CD4-positive, alpha-beta memory T cell (primary cell): ENCODE measurements around the gene POLDIP2. TPM values are rescaled to one million over a fixed set of nuclear protein-coding genes. Genes with fewer than 3 reads are reported as not detected.

ENCODE experiments used
- CTCF ChIA-PET: fragments of 350-600 bp; sonication (Branson Sonifier 250); formaldehyde crosslinking; loops from one replicate; lab custom pipeline; 2021; ENCODE audit warnings: inconsistent platforms; ENCODE audit not compliant: partially characterized antibody; lab: Charles Lee
- POLR2A ChIA-PET: fragments of 350-600 bp; sonication (Branson Sonifier 250); formaldehyde crosslinking; loops from one replicate; lab custom pipeline; 2021; ENCODE audit not compliant: partially characterized antibody; lab: Charles Lee
- DNase-seq, 5 donors: peaks; one replicate each; pipeline versions ENCODE4 v3.0.0 to v3.0.0-alpha.2; 2020 to 2022; ENCODE audit warnings: mixed read lengths in 1 of 5
- H3K27ac ChIP-seq: one replicate; pipeline ENCODE4 v1.7.0; 2013; ENCODE audit warnings: low read depth, low read length
- H3K27me3 ChIP-seq: 2 replicates; pipeline ENCODE4 v1.7.0; 2013; ENCODE audit warnings: mild to moderate bottlenecking, low read length, moderate library complexity; ENCODE audit not compliant: insufficient read depth
- H3K36me3 ChIP-seq: 2 replicates; pipeline ENCODE4 v1.7.0; 2013; ENCODE audit warnings: mild to moderate bottlenecking, low read length, moderate library complexity; ENCODE audit not compliant: insufficient read depth
- H3K4me1 ChIP-seq: 2 replicates; pipeline ENCODE4 v1.7.0; 2013; ENCODE audit warnings: mild to moderate bottlenecking, low read length, moderate library complexity; ENCODE audit not compliant: insufficient read depth
- H3K4me3 ChIP-seq, 2 donors: one replicate each; pipeline ENCODE4 v1.7.0; 2013; ENCODE audit warnings: low read length in 2 of 2, mild to moderate bottlenecking in 1 of 2
- H3K9me3 ChIP-seq, 2 donors: one replicate each; pipeline ENCODE4 v1.7.0; 2013; ENCODE audit warnings: low read length in 2 of 2, control low read depth in 1 of 2; ENCODE audit not compliant: control insufficient read depth in 1 of 2
- H3K27ac Mint-ChIP-seq, 7 donors: one replicate each; pipeline ENCODE4 v1.8.0; 2020 to 2021; ENCODE audit warnings: mixed read lengths in 7 of 7, mild to moderate bottlenecking in 6 of 7, inconsistent platforms in 3 of 7, moderate library complexity in 3 of 7
- H3K27me3 Mint-ChIP-seq, 2 donors: one replicate each; pipeline ENCODE4 v1.8.0; 2020 to 2021; ENCODE audit warnings: mixed read lengths in 2 of 2
- H3K36me3 Mint-ChIP-seq, 2 donors: one replicate each; pipeline ENCODE4 v1.8.0; 2020 to 2021; ENCODE audit warnings: mixed read lengths in 2 of 2, inconsistent platforms in 1 of 2, mild to moderate bottlenecking in 1 of 2
- H3K4me1 Mint-ChIP-seq, 4 donors: one replicate each; pipeline ENCODE4 v1.8.0; 2020 to 2021; ENCODE audit warnings: mixed read lengths in 4 of 4, mild to moderate bottlenecking in 1 of 4
- H3K4me3 Mint-ChIP-seq, 8 donors: one replicate each; pipeline ENCODE4 v1.8.0; 2020 to 2021; ENCODE audit warnings: mixed read lengths in 8 of 8, mild to moderate bottlenecking in 7 of 8, moderate library complexity in 6 of 8, inconsistent platforms in 3 of 8
- H3K9me3 Mint-ChIP-seq, 8 donors: one replicate each; pipeline ENCODE4 v1.8.0; 2020 to 2021; ENCODE audit warnings: mixed read lengths in 8 of 8, mild to moderate bottlenecking in 5 of 8, inconsistent platforms in 3 of 8, moderate library complexity in 1 of 8
- intact Hi-C: fragments of 100-400 bp; cut with micrococcal nuclease; formaldehyde crosslinking; loops from one replicate; pipeline ENCODE4 v1.15.1; 2023
- polyA plus RNA-seq, 2 donors: library from polyadenylated mRNA; unstranded; fragments of 300-500 nt; fragmentation: Illumina TruSeq; gene quantifications; one replicate each; pipeline ENCODE4 v1.2.3, GENCODE V29; 2021
- total RNA-seq, 2 experiments: library from RNA; stranded (reverse); gene quantifications; one replicate each; pipeline ENCODE4 v1.2.3, GENCODE V29; 2021

Gene POLDIP2
- total and polyA plus RNA-seq, 4 experiments from 2014 or later = 27.8 to 125 (median 48.3) TPM

DNA sequence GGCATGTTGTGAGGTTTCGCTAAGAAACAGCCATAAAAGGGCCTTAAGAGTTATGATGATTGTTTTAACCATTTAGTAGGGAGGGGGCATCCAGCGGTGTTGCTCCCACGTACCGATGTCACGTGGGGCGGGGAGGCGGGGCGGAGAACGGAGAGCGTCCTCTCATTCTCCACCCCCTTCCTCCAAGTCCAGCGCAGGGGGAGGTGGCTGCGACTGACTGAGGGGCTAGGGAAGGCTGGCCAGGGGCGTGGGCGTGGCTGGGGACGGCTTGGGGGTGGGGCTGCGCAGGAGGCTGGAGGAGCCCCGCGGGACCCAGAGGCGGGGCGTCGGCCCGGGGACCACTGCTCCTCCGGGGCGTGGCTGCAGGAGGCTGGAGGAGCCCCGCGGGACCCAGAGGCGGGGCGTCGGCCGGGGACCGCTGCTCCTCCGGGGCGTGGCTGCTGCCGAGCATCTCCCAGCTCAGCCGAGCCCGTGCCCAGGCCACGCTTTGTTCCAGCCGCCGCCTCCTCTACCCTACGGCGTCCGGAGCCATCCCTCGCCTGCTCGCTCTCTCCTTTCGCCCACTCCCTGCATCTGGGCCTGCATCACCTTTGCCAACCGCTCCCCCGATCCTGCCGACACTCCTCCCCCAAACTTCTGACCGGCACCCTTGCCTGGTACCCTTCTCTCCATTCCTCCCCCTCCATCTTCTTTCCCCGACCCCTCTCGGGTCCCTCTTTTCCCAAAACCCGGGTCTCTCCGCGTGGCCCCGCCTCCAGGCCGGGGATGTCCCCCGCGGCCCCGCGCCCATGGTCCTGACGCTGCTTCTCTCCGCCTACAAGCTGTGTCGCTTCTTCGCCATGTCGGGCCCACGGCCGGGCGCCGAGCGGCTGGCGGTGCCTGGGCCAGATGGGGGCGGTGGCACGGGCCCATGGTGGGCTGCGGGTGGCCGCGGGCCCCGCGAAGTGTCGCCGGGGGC lies 14.2 kb upstream of the POLDIP2 start, which contains the start of gene SARM1:
SARM1 (plus strand) TSS at position 450 of the 958 bp plus-strand sequence; CDS start at position 789, 339 bp downstream.
- H3K27me3 Mint-ChIP-seq = no peaks in the 10 kb centered on the region
- peak; percentile 73 to 87 (median 79) for DNase-seq
- peak within 1 kb of the TSS; percentile 88 to 99 (median 97) for H3K27ac Mint-ChIP-seq
- H3K9me3 Mint-ChIP-seq = no peaks in the 10 kb centered on the region
- no peaks in the 10 kb centered on the region for H3K36me3 ChIP-seq
- no peaks in the 10 kb centered on the region for H3K9me3 ChIP-seq
- H3K36me3 Mint-ChIP-seq = peaks cover 3% of the 10 kb centered on the region in 2 donors
- H3K4me3 Mint-ChIP-seq = peak within 1 kb of the TSS; percentile 91 to 100 (median 96)
- intact Hi-C loops = loop anchor here (1.0 kb wide), 4 partner anchors 13 to 52 kb away; partner anchors contain the start of genes IFT20, POLDIP2, TMEM97 and TNFAIP1
- CTCF ChIA-PET = interaction anchor here (1.0 to 2.3 kb wide), 3 partner anchors 11 to 13 kb away, joined by 5 to 6 read pairs (median 5); no protein-coding TSS in a partner anchor
- peak within 1 kb of the TSS; percentile 85 for H3K27ac ChIP-seq
- H3K4me1 ChIP-seq = peaks cover 14% of the 10 kb centered on the region
- POLR2A ChIA-PET = interaction anchor here (0.6 to 6.5 kb wide), 8 partner anchors 10 to 316 kb away, joined by 3 to 62 read pairs (median 4); partner anchors contain the start of genes IFT20, POLDIP2 and TNFAIP1
- no peaks in the 10 kb centered on the region for H3K27me3 ChIP-seq
- peaks cover 13 to 29% (median 17%) of the 10 kb centered on the region in 4 donors for H3K4me1 Mint-ChIP-seq
- peak within 1 kb of the TSS in 1 of 2 donors; percentile 81 for H3K4me3 ChIP-seq

DNA sequence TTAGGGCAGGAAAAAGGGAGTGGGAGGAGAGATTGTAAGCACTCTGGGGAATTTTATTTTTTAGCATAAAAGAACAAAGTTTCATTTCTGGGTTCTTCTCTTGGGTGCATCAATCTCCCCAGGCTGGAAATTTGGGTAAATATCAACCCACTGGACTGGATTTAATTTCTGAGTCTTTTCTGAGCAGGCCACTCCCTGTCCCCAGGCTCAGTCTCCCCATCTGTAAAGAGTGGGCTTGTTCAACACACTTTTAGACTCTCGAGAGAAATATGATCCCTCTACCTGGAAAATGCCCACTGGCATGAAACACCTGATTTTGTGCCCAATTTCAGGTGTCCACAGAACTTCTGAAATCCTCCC lies 13.4 kb upstream of the POLDIP2 start:
- peak overlapping the region; percentile 88 to 99 (median 97) for H3K27ac Mint-ChIP-seq
- H3K9me3 ChIP-seq = no peaks in the 10 kb centered on the region
- H3K27me3 ChIP-seq = no peaks in the 10 kb centered on the region
- H3K4me1 ChIP-seq = peaks cover 14% of the 10 kb centered on the region
- intact Hi-C loops = loop anchor here (1.0 kb wide), 4 partner anchors 13 to 51 kb away; partner anchors contain the start of genes IFT20, POLDIP2, TMEM97 and TNFAIP1
- no peaks in the 10 kb centered on the region for H3K9me3 Mint-ChIP-seq
- peaks cover 13 to 29% (median 17%) of the 10 kb centered on the region in 4 donors for H3K4me1 Mint-ChIP-seq
- CTCF ChIA-PET = interaction anchor here (0.9 to 2.3 kb wide), 5 partner anchors 10 to 46 kb away, joined by 3 to 6 read pairs (median 3); no protein-coding TSS in a partner anchor
- H3K4me3 Mint-ChIP-seq = peak overlapping the region; percentile 91 to 100 (median 96)
- no peak overlapping the region for H3K4me3 ChIP-seq
- DNase-seq = no peak
- POLR2A ChIA-PET = interaction anchor here (0.9 to 6.5 kb wide), 5 partner anchors 13 to 36 kb away, joined by 3 to 62 read pairs (median 15); partner anchors contain the start of genes IFT20, POLDIP2 and TNFAIP1
- peak overlapping the region; percentile 85 for H3K27ac ChIP-seq
- no peaks in the 10 kb centered on the region for H3K36me3 ChIP-seq
- H3K27me3 Mint-ChIP-seq = no peaks in the 10 kb centered on the region
- H3K36me3 Mint-ChIP-seq = peaks cover 3% of the 10 kb centered on the region in 2 donors

- Mint-ChIP-seq H3K4me1 (peaks cover 13 to 29% (median 17%) of the 10 kb centered on the region in 4 donors), H3K27ac (peak within 1 kb of the TSS; percentile 88 to 99 (median 97)), H3K4me3 (peak within 1 kb of the TSS; percentile 91 to 100 (median 96)), H3K9me3 (no peaks in the 10 kb centered on the region), H3K27me3 (no peaks in the 10 kb centered on the region), H3K36me3 (peaks cover 3% of the 10 kb centered on the region in 2 donors)
- peak within 1 kb of the TSS; percentile 85 for H3K27ac ChIP-seq
- DNase-seq = no peak
- CTCF ChIA-PET = interaction anchor here (0.6 to 2.3 kb wide), 6 partner anchors 9 to 47 kb away, joined by 3 to 6 read pairs (median 3); no protein-coding TSS in a partner anchor
- intact Hi-C loops = no loop called here
- H3K4me1 ChIP-seq = peaks cover 14% of the 10 kb centered on the region
- POLR2A ChIA-PET = interaction anchor here (0.9 to 6.5 kb wide), 4 partner anchors 13 to 31 kb away, joined by 3 to 62 read pairs (median 22); partner anchors contain the start of gene POLDIP2
- H3K36me3 ChIP-seq = no peaks in the 10 kb centered on the region
- H3K27me3 ChIP-seq = no peaks in the 10 kb centered on the region
- H3K4me3 ChIP-seq = peak within 1 kb of the TSS in 1 of 2 donors; percentile 81
- no peaks in the 10 kb centered on the region for H3K9me3 ChIP-seq
These were observed 12.9 kb upstream of the POLDIP2 start, which contains the start of gene VTN for GRCh38 chr17:28370035-28370743. Gene VTN (minus strand): TSS chr17:28370307. CDS start chr17:28370203, 104 bp downstream.

DNA sequence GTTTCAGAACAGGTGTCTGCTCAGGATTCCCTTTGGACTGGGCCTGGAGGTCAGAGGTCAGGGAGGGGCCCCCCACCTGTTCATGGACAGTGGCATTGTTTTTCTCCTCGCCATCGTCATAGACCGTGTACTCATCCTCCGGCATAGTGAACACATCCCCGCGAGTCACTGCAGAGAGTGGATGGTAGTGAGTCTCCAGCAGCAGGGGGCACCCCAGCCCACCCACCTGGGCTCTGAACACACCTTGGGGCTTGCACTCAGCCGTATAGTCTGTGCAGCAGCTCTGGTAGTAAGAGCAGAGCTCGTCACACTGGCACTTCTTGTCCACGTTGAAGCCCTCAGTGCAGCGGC lies 12.3 kb upstream of the POLDIP2 start:
- no peaks in the 10 kb centered on the region for H3K27me3 ChIP-seq
- peaks cover 14% of the 10 kb centered on the region for H3K4me1 ChIP-seq
- peaks cover 1% of the 10 kb centered on the region for H3K36me3 ChIP-seq
- no peak for DNase-seq
- intact Hi-C loops = no loop called here
- Mint-ChIP-seq H3K4me1 (peaks cover 11 to 25% (median 16%) of the 10 kb centered on the region in 4 donors), H3K27me3 (no peaks in the 10 kb centered on the region), H3K9me3 (no peaks in the 10 kb centered on the region), H3K27ac (peak overlapping the region in 5 of 7 donors; percentile 5 to 97 (median 88)), H3K36me3 (peaks cover 0 to 3% of the 10 kb centered on the region in 2 donors), H3K4me3 (peak overlapping the region in 4 of 8 donors; percentile 18 to 100 (median 72))
- H3K27ac ChIP-seq = no peak overlapping the region
- H3K9me3 ChIP-seq = no peaks in the 10 kb centered on the region
- CTCF ChIA-PET = interaction anchor here (0.6 to 2.3 kb wide), 3 partner anchors 15 to 47 kb away, joined by 3 to 6 read pairs (median 3); no protein-coding TSS in a partner anchor
- no peak overlapping the region for H3K4me3 ChIP-seq
- POLR2A ChIA-PET = interaction anchor here (6.5 kb wide), 1 partner anchor 13 kb away, joined by 62 read pairs; the partner anchor contains the start of gene POLDIP2

DNA sequence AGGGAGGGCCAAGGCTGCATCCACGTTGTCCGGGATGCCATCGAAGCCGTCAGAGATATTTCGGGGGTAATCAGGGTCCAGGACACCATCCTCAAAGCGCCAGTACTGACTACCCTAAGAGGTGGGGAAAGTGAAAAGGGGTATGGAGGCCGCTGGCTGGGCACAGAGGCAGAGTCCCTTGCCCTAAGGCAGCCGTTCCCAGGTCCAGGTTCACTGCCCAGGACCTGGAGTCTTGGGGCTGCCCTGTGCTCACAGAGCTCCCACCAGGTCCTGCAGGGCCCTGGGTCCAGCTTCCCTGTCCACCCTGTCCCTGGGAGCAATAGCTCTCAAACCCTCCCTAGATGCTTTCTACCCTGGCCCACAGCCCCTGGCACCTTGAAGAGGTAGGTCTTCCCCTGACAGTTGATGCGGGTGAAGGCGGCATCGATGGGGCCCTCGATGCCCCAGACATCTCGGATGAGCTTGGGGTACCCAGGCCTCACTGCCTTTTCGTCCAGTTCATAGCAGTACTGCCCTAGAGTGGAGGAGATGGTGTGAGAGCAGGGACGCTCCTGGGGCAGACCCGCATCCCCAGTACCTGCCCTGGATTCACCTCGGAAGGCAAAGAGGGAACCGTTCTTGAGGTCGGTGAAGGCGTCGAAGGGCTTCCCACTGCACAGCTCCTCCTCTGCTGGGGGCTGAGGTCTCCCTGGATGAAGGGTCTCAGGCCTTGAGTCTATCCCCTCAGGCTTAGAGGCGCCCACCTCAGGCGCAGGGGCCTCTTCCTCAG lies 11.8 kb upstream of the POLDIP2 start:
- no peak for DNase-seq
- Histone ChIP-seq H3K4me3 (no peak overlapping the region), H3K9me3 (no peaks in the 10 kb centered on the region), H3K27ac (no peak overlapping the region), H3K36me3 (peaks cover 3% of the 10 kb centered on the region), H3K4me1 (peaks cover 14% of the 10 kb centered on the region), H3K27me3 (no peaks in the 10 kb centered on the region)
- H3K36me3 Mint-ChIP-seq = peaks cover 0 to 3% of the 10 kb centered on the region in 2 donors
- POLR2A ChIA-PET = interaction anchor here (1.0 to 6.5 kb wide), 3 partner anchors 12 to 34 kb away, joined by 3 to 62 read pairs (median 4); partner anchors contain the start of genes IFT20, POLDIP2 and TNFAIP1
- no peaks in the 10 kb centered on the region for H3K9me3 Mint-ChIP-seq
- no peak overlapping the region for H3K4me3 Mint-ChIP-seq
- intact Hi-C loops = no loop called here
- H3K27ac Mint-ChIP-seq = peak overlapping the region in 2 of 7 donors; percentile 29 to 67
- peaks cover 11 to 25% (median 16%) of the 10 kb centered on the region in 4 donors for H3K4me1 Mint-ChIP-seq
- CTCF ChIA-PET = no interaction called here
- H3K27me3 Mint-ChIP-seq = no peaks in the 10 kb centered on the region
